Measurements from ENCODE around the gene GPC1.

DNA sequence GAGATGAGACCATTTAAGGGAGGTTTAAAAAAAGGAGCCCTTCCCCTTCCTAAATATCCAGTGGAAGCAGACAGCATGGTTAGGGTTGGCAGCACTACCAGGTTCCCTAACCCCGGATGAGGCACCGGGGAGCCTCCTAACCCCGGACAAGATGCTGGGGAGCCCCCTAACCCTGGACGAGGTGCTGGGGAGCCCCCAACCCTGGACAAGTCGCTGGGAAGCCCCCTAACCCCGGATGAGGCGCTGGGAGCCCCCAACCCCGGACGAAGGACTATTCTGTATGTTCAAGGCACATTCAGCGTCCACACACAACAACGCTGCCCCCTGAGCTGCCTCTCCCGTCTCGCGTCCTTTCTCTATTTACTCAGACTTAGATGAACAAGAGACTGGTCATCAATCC, 70.4 kb downstream of the GPC1 start:
- TF ChIP-seq POLR2A (IDR thresholded peaks at IDR 0.05; ENCODE audit: low read length): no peak
- no peak for TF ChIP-seq GATA1 (IDR thresholded peaks at IDR 0.05; ENCODE audit: low read depth, low read length)

All from erythroblast (primary cell).